HCT116 (cell line): ENCODE results near the gene FLVCR1. TPM values are rescaled to one million over a fixed set of nuclear protein-coding genes. Genes with fewer than 3 reads are reported as not detected.

Experiments
- ATAC-seq: fragments of 200-7000 bp; cut with Tn5 transposase; 2 replicates; pipeline ENCODE4 v1.9.1; 2020; ENCODE audit warnings: mild to moderate bottlenecking, moderate library complexity
- BruUV-seq: library from RNA; stranded (reverse); fragments of 400-500 nt; replicated peaks from 2 replicates; lab custom pipeline; 2021; lab: Mats Ljungman, UMichigan
- CTCF ChIA-PET: fragments of 300-600 bp; sonication (Branson Sonifier 250); formaldehyde crosslinking; loops from one replicate; lab custom pipeline; 2021; ENCODE audit warnings: antibody characterized with exemption; lab: Charles Lee
- POLR2A ChIA-PET: fragments of 300-600, 350-600 bp; sonication (Branson Sonifier 250); formaldehyde crosslinking; loops from one replicate; lab custom pipeline; 2021; ENCODE audit warnings: antibody characterized with exemption; lab: Charles Lee
- RAD21 ChIA-PET, 2 experiments: fragments of 300-600 bp; sonication (Branson Sonifier 250); formaldehyde crosslinking; loops; one replicate each; lab custom pipeline; 2023; ENCODE audit warnings: low total read pairs in 2 of 2; ENCODE audit not compliant: uncharacterized antibody in 2 of 2, unreplicated experiment in 2 of 2, low non-redundant PET in 1 of 2; lab: Charles Lee
- DNase-seq: peaks from one replicate; pipeline ENCODE4 v3.0.0-alpha.2; 2010; ENCODE audit warnings: low read depth, low spot score
- H2AFZ ChIP-seq: fragments of 200-600 bp; shearing (Covaris generic), sonication (generic); 2 replicates; pipeline ENCODE4 v1.6.1; 2017; ENCODE audit warnings: low read depth, mixed run types, mixed read lengths, antibody characterized with exemption, low read length; ENCODE audit not compliant: poor library complexity, severe bottlenecking
- H3K27ac ChIP-seq: 2 replicates; pipeline ENCODE4 v1.5.1; 2012; ENCODE audit warnings: low read depth, low read length
- H3K27me3 ChIP-seq: fragments of 200-600 bp; sonication (generic); 2 replicates; pipeline ENCODE4 v1.6.1; 2016; ENCODE audit warnings: mixed run types, low read length, mixed read lengths; ENCODE audit not compliant: insufficient read depth
- H3K36me3 ChIP-seq, 2 experiments: fragments of 200-500 bp in 1 of 2; fragments of 200-600 bp in 1 of 2; sonication (Bioruptor generic) in 1 of 2; sonication (generic) in 1 of 2; 2 replicates each; pipeline versions ENCODE4 v1.5.1 to v1.6.1; 2014 to 2016; ENCODE audit warnings: low read length in 2 of 2, inconsistent platforms in 1 of 2, mixed read lengths in 1 of 2, mixed run types in 1 of 2; ENCODE audit not compliant: insufficient read depth in 2 of 2, control insufficient read depth in 1 of 2
- H3K4me1 ChIP-seq, 2 experiments: fragments of 200-600 bp in 1 of 2; sonication (generic) in 1 of 2; 2 replicates each; pipeline versions ENCODE4 v1.5.1 to v1.6.1; 2012 to 2017; ENCODE audit warnings: low read length in 2 of 2, inconsistent platforms in 1 of 2, mild to moderate bottlenecking in 1 of 2, mixed read lengths in 1 of 2, mixed run types in 1 of 2, moderate library complexity in 1 of 2; ENCODE audit not compliant: insufficient read depth in 2 of 2, control insufficient read depth in 1 of 2
- H3K4me2 ChIP-seq: fragments of 200-600 bp; sonication (generic); 2 replicates; pipeline ENCODE4 v1.6.1; 2017; ENCODE audit warnings: mixed run types, low read length, mixed read lengths
- H3K4me3 ChIP-seq, 2 experiments: fragments of 200-600 bp in 1 of 2; sonication (generic) in 1 of 2; replicated peaks in 1 of 2; 2 replicates each; pipeline ENCODE4 v1.5.1; 2011 to 2016; ENCODE audit warnings: low read length in 2 of 2, control low read depth in 1 of 2, low read depth in 1 of 2, mild to moderate bottlenecking in 1 of 2, mixed read lengths in 1 of 2, mixed run types in 1 of 2
- H3K79me2 ChIP-seq: fragments of 200-600 bp; sonication (generic); 2 replicates; pipeline ENCODE4 v1.6.1; 2017; ENCODE audit warnings: mild to moderate bottlenecking, mixed run types, low read length, moderate library complexity, mixed read lengths; ENCODE audit not compliant: insufficient read depth
- H3K9ac ChIP-seq: fragments of 200-600 bp; sonication (generic); 2 replicates; pipeline ENCODE4 v1.6.1; 2016; ENCODE audit warnings: low read length, mixed read lengths
- H3K9me2 ChIP-seq: fragments of 200-600 bp; sonication (generic), shearing (Covaris generic); 2 replicates; pipeline ENCODE4 v1.6.1; 2017; ENCODE audit warnings: mixed run types, mild to moderate bottlenecking, moderate library complexity; ENCODE audit not compliant: insufficient read depth
- H3K9me3 ChIP-seq, 2 experiments: fragments of 200-500 bp in 1 of 2; fragments of 200-600 bp in 1 of 2; sonication (Bioruptor generic) in 1 of 2; sonication (generic) in 1 of 2; 2 replicates each; pipeline ENCODE4 v1.6.1; 2014 to 2017; ENCODE audit warnings: low read length in 2 of 2, mixed read lengths in 2 of 2, inconsistent platforms in 1 of 2, low read depth in 1 of 2, mild to moderate bottlenecking in 1 of 2, mixed run types in 1 of 2, moderate library complexity in 1 of 2; ENCODE audit not compliant: control insufficient read depth in 1 of 2, insufficient read depth in 1 of 2
- H4K20me1 ChIP-seq: fragments of 200-600 bp; sonication (generic), shearing (Covaris generic); 2 replicates; pipeline ENCODE4 v1.6.1; 2017; ENCODE audit warnings: mixed run types, mild to moderate bottlenecking, moderate library complexity; ENCODE audit not compliant: insufficient read depth
- ATF3 ChIP-seq: IDR thresholded peaks from 2 replicates; pipeline ENCODE4 v1.6.1; 2012
- CBX3 ChIP-seq: IDR thresholded peaks from 2 replicates; pipeline ENCODE4 v1.6.1; 2012; ENCODE audit warnings: low read depth
- CEBPB ChIP-seq: IDR thresholded peaks from 2 replicates; pipeline ENCODE4 v1.6.1; 2012; ENCODE audit warnings: low read depth
- ELF1 ChIP-seq: IDR thresholded peaks from 2 replicates; pipeline ENCODE4 v1.6.1; 2012; ENCODE audit warnings: low read depth, borderline replicate concordance
- EZH2phosphoT487 ChIP-seq: fragments of 200-600 bp; IDR thresholded peaks from 2 replicates; pipeline ENCODE4 v1.6.1; 2018; ENCODE audit warnings: antibody characterized with exemption, borderline replicate concordance
- FOSL1 ChIP-seq: IDR thresholded peaks from 2 replicates; pipeline ENCODE4 v1.6.1; 2012; ENCODE audit warnings: low read depth
- MAX ChIP-seq: IDR thresholded peaks from 2 replicates; pipeline ENCODE4 v1.6.1; 2012
- RAD21 ChIP-seq: IDR thresholded peaks from 2 replicates; pipeline ENCODE4 v1.6.1; 2012; ENCODE audit warnings: low read depth, mild to moderate bottlenecking
- SIN3A ChIP-seq: IDR thresholded peaks from 2 replicates; pipeline ENCODE4 v1.6.1; 2012; ENCODE audit warnings: low read depth
- ZFX ChIP-seq: fragments of 450-650 bp; IDR thresholded peaks from 2 replicates; pipeline ENCODE4 v1.6.1; 2017
- ZNF274 ChIP-seq: fragments of 200-500 bp; sonication (Bioruptor generic); IDR thresholded peaks from 2 replicates; pipeline ENCODE4 v1.6.1; 2014; ENCODE audit warnings: mild to moderate bottlenecking, low read depth, low read length, inconsistent platforms
- intact Hi-C: fragments of 100-400 bp; cut with micrococcal nuclease; formaldehyde crosslinking; loops from 2 replicates; pipeline ENCODE4 v1.10.0; 2022
- total RNA-seq: library from RNA; stranded (reverse); gene quantifications from one replicate; pipeline ENCODE4 v1.2.1, GENCODE V29; 2021; ENCODE audit not compliant: unreplicated experiment

FLVCR1 gene
- total RNA-seq, 1 experiment from 2014 or later = 19.0 TPM

- Histone ChIP-seq H3K36me3 (peaks cover under 1 to 10% of the 10 kb centered on the region in 2 experiments; a peak in 3 of 4 replicates), H3K27ac (peak overlapping the region; percentile 68), H3K9me3 (no peaks in the 10 kb centered on the region), H2AFZ (no peak overlapping the region), H3K27me3 (no peaks in the 10 kb centered on the region), H4K20me1 (no peaks in the 10 kb centered on the region), H3K9me2 (no peaks in the 10 kb centered on the region), H3K4me3 (peak overlapping the region; percentile 82 to 92), H3K9ac (peak overlapping the region; percentile 92)
- intact Hi-C loops = no loop called here
- RAD21 ChIA-PET = no interaction called here
- BruUV-seq = TSS peak; percentile 48
- peak; percentile 50 for TF ChIP-seq ZFX
- TF ChIP-seq ZNF274 = no peak
- TF ChIP-seq, all 23 proteins: peak for 1
- Histone ChIP-seq H3K4me1 (peaks cover 13 to 19% of the 10 kb centered on the region in 2 experiments), H3K4me2 (peak overlapping the region; percentile 89), H3K79me2 (peaks cover 52% of the 10 kb centered on the region)
- ChIA-PET CTCF (interaction anchor here (0.9 kb wide), 1 partner anchor 382 kb away, joined by 3 read pairs; no protein-coding TSS in a partner anchor), POLR2A (interaction anchor here (0.8 to 1.4 kb wide), 4 partner anchors 9 to 50 kb away, joined by 3 to 9 read pairs (median 4); partner anchors contain the start of gene SPATA45)
- DNase-seq (no peak), ATAC-seq (peak; percentile 39)
Measured at GRCh38 chr1:212858461-212859265, 588 bp downstream of the FLVCR1 start.

- BruUV-seq = no TSS peak
- TF ChIP-seq EZH2phosphoT487 = no peak
- TF ChIP-seq CEBPB = no peak
- TF ChIP-seq SIN3A = no peak
- no peak for TF ChIP-seq ATF3
- no peak for TF ChIP-seq MAX
- no peak for TF ChIP-seq ELF1
- TF ChIP-seq FOSL1 = no peak
- no peak for TF ChIP-seq ZFX
- no peak for TF ChIP-seq CBX3
- TF ChIP-seq RAD21 = no peak
- H4K20me1 ChIP-seq = no peaks in the 10 kb centered on the region
- ATAC-seq = no peak
- no peaks in the 10 kb centered on the region for H3K9me3 ChIP-seq
- H3K27ac ChIP-seq = no peak overlapping the region
- no peaks in the 10 kb centered on the region for H3K27me3 ChIP-seq
- H3K4me3 ChIP-seq = no peak overlapping the region
- peaks cover 7 to 17% of the 10 kb centered on the region in 2 experiments; a peak in 3 of 4 replicates for H3K36me3 ChIP-seq
- H3K9me2 ChIP-seq = no peaks in the 10 kb centered on the region
- intact Hi-C loops = no loop called here
- ChIA-PET RAD21 (no interaction called here), POLR2A (no interaction called here), CTCF (no interaction called here)
- H3K4me1 ChIP-seq = peaks cover 13 to 19% of the 10 kb centered on the region in 2 experiments
- no peak for DNase-seq
- no peak overlapping the region for H2AFZ ChIP-seq
- H3K79me2 ChIP-seq = peaks cover 63% of the 10 kb centered on the region
- H3K9ac ChIP-seq = no peak overlapping the region
- H3K4me2 ChIP-seq = no peak overlapping the region
Measured at GRCh38 chr1:212860713-212861581, 2.9 kb downstream of the FLVCR1 start.
